Gastroesophageal sphincter (tissue), 3 donors: ENCODE data around the gene FBLIM1.

ENCODE experiments used
- EP300 ChIP-seq: sonication (generic); formaldehyde crosslinking; IDR thresholded peaks from one replicate; pipeline ENCODE4 v1.6.1; 2017; ENCODE audit warnings: antibody characterized with exemption, mild to moderate bottlenecking
- POLR2A ChIP-seq, 2 donors: fragments of 450-650 bp; IDR thresholded peaks; one replicate each; pipeline ENCODE4 v1.6.1; 2017; ENCODE audit warnings: antibody characterized with exemption in 2 of 2, mild to moderate bottlenecking in 2 of 2, moderate library complexity in 1 of 2
- POLR2AphosphoS5 ChIP-seq: sonication (generic); formaldehyde crosslinking; IDR thresholded peaks from one replicate; pipeline ENCODE4 v1.6.1; 2017; ENCODE audit warnings: antibody characterized with exemption
- TF ChIP-seq, protein P1 (sequence below), 4 experiments: fragments of 200-600 bp in 2 of 4; fragments of 450-650 bp in 2 of 4; sonication (generic) in 1 of 4; IDR thresholded peaks; one replicate each; pipeline ENCODE4 v1.5.1; 2017 to 2019; ENCODE audit warnings: antibody characterized with exemption in 4 of 4, mild to moderate bottlenecking in 2 of 4, moderate library complexity in 2 of 4

DNA sequence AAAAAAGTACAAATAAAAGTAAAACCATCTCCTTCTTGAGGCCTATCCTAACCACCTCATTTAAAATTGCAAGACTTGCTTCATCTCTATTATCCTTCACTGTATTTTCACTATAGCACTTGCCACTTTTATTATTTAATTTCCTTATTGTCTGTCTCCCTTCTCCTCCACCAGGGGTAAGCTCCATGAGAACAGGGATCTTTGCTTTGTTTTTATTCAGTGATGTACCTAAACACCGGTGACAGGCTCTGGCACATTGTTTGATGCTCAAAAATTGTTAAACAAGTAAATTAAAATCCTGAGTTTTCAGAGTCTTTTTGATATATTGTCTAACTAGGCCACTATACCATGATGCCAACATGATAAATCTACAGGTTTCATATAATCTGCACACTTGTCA is 71.7 kb downstream of the FBLIM1 start:
- TF ChIP-seq, protein P1, sequence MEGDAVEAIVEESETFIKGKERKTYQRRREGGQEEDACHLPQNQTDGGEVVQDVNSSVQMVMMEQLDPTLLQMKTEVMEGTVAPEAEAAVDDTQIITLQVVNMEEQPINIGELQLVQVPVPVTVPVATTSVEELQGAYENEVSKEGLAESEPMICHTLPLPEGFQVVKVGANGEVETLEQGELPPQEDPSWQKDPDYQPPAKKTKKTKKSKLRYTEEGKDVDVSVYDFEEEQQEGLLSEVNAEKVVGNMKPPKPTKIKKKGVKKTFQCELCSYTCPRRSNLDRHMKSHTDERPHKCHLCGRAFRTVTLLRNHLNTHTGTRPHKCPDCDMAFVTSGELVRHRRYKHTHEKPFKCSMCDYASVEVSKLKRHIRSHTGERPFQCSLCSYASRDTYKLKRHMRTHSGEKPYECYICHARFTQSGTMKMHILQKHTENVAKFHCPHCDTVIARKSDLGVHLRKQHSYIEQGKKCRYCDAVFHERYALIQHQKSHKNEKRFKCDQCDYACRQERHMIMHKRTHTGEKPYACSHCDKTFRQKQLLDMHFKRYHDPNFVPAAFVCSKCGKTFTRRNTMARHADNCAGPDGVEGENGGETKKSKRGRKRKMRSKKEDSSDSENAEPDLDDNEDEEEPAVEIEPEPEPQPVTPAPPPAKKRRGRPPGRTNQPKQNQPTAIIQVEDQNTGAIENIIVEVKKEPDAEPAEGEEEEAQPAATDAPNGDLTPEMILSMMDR (IDR thresholded peaks at IDR 0.05), result no peak
- TF ChIP-seq POLR2A (IDR thresholded peaks at IDR 0.05) (no peak), EP300 (no peak), POLR2AphosphoS5 (no peak)
